ENCODE data around the gene FIGNL2.

DNA sequence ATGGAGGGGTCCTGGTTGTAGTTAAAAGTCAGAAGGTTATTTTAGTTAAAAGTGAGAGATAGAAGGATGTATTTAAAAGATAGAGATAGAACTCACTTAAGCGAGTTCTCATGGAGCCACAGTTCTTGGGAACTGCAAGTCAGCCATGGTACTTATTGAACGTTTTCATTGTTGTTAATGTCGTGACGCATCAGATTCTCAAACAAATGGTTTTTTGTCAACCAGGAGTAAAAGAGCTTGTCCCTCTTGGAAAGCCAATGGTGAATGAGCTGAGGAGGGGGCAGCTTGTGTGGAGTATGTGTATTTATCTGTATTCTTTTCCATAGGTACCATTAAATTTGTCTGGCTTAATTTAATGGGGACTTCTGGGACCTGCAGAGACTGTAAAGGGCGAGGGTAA lies 68.6 kb downstream of the FIGNL2 start:
- TF ChIP-seq EZH2 (IDR thresholded peaks at IDR 0.05) (no peak), CTCF (IDR thresholded peaks at IDR 0.05) (no peak), EZH2phosphoT487 (IDR thresholded peaks at IDR 0.05) (no peak)
